ENCODE measurements around the gene NPAS3.

Gene NPAS3

GRCh38 chr14:33331176-33331949 is 392.7 kb downstream of the NPAS3 start:
- DNase-seq (ENCODE audit: low read depth in 2 of 2) = no peak

GRCh38 chr14:33332497-33332896 is 393.8 kb downstream of the NPAS3 start:
- DNase-seq (ENCODE audit: low read depth in 2 of 2) = no peak

GRCh38 chr14:33335366-33335765 is 396.7 kb downstream of the NPAS3 start:
- DNase-seq (ENCODE audit: low read depth in 2 of 2) = no peak

GRCh38 chr14:33342299-33342974 is 403.8 kb downstream of the NPAS3 start:
- DNase-seq (ENCODE audit: low read depth in 2 of 2) = no peak

- no peak for DNase-seq (ENCODE audit: low read depth in 2 of 2)
Observed at GRCh38 chr14:33343016-33343415, 404.3 kb downstream of the NPAS3 start.

GRCh38 chr14:33347796-33348195 is 409.1 kb downstream of the NPAS3 start:
- no peak for DNase-seq (ENCODE audit: low read depth in 2 of 2)

GRCh38 chr14:33348510-33348909 is 409.8 kb downstream of the NPAS3 start:
- no peak for DNase-seq (ENCODE audit: low read depth in 2 of 2)

- DNase-seq (ENCODE audit: low read depth in 2 of 2) = no peak
Observed at GRCh38 chr14:33349871-33350270, 411.2 kb downstream of the NPAS3 start.

GRCh38 chr14:33350366-33350990 is 411.8 kb downstream of the NPAS3 start:
- DNase-seq (ENCODE audit: low read depth in 2 of 2) = no peak

GRCh38 chr14:33352821-33353220 is 414.1 kb downstream of the NPAS3 start:
- no peak for DNase-seq (ENCODE audit: low read depth in 2 of 2)

- no peak for DNase-seq (ENCODE audit: low read depth in 2 of 2)
Observed at GRCh38 chr14:33356181-33356580, 417.5 kb downstream of the NPAS3 start.

- DNase-seq (ENCODE audit: low read depth in 2 of 2) = no peak
Observed at GRCh38 chr14:33357225-33358010, 418.7 kb downstream of the NPAS3 start.

- DNase-seq (ENCODE audit: low read depth in 2 of 2) = no peak
Observed at GRCh38 chr14:33359288-33359881, 420.7 kb downstream of the NPAS3 start.

- no peak for DNase-seq (ENCODE audit: low read depth in 2 of 2)
Observed at GRCh38 chr14:33362934-33363333, 424.3 kb downstream of the NPAS3 start.

GRCh38 chr14:33363682-33364081 is 425.0 kb downstream of the NPAS3 start:
- no peak for DNase-seq (ENCODE audit: low read depth in 2 of 2)

- DNase-seq (ENCODE audit: low read depth in 2 of 2) = no peak
Observed at GRCh38 chr14:33364466-33364865, 425.8 kb downstream of the NPAS3 start.

- DNase-seq (ENCODE audit: low read depth in 2 of 2) = no peak
Observed at GRCh38 chr14:33369041-33369440, 430.4 kb downstream of the NPAS3 start.

GRCh38 chr14:33369972-33370371 is 431.3 kb downstream of the NPAS3 start:
- DNase-seq (ENCODE audit: low read depth in 2 of 2) = no peak

GRCh38 chr14:33370426-33370825 is 431.7 kb downstream of the NPAS3 start:
- DNase-seq (ENCODE audit: low read depth in 2 of 2) = no peak

- no peak for DNase-seq (ENCODE audit: low read depth in 2 of 2)
Observed at GRCh38 chr14:33375196-33375595, 436.5 kb downstream of the NPAS3 start.

GRCh38 chr14:33375786-33376185 is 437.1 kb downstream of the NPAS3 start:
- no peak for DNase-seq (ENCODE audit: low read depth in 2 of 2)

- DNase-seq (ENCODE audit: low read depth in 2 of 2) = no peak
Observed at GRCh38 chr14:33376510-33376909, 437.8 kb downstream of the NPAS3 start.
